Liver (tissue), 3 donors: ENCODE data around the gene ACTN4.

Experiments
- CTCF ChIP-seq: fragments of 150-350 bp; IDR thresholded peaks from 2 replicates; pipeline ENCODE4 v1.5.1; 2017; ENCODE audit warnings: improper control_type of control experiment, low read depth, low read length; ENCODE audit not compliant: missing input control
- GABPA ChIP-seq, 2 donors: IDR thresholded peaks in 1 of 2; conservative IDR thresholded peaks in 1 of 2; 2 replicates each; pipeline ENCODE4 v1.6.1; 2016; ENCODE audit warnings: antibody characterized with exemption in 2 of 2, mild to moderate bottlenecking in 1 of 2, moderate library complexity in 1 of 2
- JUND ChIP-seq, 2 donors: IDR thresholded peaks; 2 replicates each; pipeline ENCODE4 v1.6.1; 2016; ENCODE audit warnings: antibody characterized with exemption in 2 of 2
- donor health status: healthy.
- donor health status: healthy.

GRCh38 chr19:38663156-38663651 is 15.8 kb downstream of the ACTN4 start:
- no peak for TF ChIP-seq CTCF
- TF ChIP-seq GABPA (IDR thresholded peaks at IDR 0.05 in 1 of 2, conservative IDR thresholded peaks at IDR 0.05 in 1 of 2): no peak
- no peak for TF ChIP-seq JUND (IDR thresholded peaks at IDR 0.05)
